ENCODE results near the gene PDLIM7.

The PDLIM7 gene

DNA sequence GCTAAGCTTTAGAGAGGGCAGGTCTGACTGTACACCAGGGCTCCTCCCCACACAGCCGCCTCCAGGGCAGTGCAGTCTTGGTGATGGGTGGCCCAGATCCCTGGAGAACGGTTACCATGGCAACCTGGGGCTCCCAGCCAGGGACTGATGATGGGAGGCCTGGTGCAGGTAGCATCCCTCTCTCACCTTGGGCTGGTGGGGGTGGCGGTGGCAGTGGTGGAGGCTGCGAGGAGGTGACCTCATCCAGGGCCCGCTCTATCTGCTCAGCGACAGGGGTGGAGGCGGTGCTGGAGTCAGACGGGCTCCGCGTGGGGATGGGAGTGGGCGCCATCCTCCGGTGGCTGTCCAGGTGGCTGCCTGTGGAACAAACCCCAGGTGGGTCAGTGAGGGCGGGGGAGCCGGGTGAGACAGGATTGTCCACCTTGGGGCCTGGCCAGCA lies 38.5 kb downstream of the PDLIM7 start:
- DNase-seq (ENCODE audit: low read depth in 1 of 2, low spot score in 1 of 2) = no peak

DNA sequence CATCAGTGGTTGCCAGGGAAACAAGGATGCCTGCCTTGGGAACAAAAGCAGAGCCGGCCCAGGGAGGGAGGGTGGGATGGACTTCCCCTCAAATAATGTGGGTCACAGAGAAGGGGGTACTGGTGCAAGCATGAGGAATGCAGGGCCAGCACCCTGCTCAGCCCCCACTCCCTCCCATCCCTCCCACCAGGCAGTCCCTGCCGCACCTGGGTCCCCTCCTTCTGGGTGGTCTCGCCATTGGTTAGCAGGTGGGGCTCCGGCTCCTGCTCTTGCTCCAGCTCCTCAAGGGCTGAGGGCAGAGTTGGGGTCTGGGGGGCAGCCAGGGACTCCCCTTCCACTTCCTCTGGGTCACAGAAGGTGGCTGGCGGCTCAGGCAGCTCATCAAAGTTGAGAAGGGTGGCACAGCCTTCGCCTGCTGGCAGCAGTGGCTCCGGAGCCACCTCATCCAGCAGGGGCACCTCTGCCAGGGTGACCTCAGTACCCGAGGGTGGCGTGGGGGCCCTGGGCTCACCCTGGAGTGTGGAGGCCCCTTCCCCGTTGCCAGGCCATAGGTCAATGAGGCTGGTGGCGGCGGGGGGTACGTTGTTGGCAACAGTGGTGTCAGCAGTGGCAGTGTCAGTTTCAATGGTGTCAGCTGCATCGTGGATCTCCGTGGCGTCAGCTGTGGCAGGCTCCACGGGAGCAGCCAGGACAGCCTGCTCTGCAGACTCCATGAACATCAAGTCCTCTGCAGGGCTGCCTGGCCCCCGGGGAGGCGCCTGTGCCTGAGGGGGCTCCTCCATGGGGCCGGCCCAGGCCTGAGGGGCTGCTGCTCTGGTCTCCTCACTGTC lies 39.3 kb downstream of the PDLIM7 start:
- DNase-seq (ENCODE audit: low read depth in 1 of 2, low spot score in 1 of 2) = no peak

DNA sequence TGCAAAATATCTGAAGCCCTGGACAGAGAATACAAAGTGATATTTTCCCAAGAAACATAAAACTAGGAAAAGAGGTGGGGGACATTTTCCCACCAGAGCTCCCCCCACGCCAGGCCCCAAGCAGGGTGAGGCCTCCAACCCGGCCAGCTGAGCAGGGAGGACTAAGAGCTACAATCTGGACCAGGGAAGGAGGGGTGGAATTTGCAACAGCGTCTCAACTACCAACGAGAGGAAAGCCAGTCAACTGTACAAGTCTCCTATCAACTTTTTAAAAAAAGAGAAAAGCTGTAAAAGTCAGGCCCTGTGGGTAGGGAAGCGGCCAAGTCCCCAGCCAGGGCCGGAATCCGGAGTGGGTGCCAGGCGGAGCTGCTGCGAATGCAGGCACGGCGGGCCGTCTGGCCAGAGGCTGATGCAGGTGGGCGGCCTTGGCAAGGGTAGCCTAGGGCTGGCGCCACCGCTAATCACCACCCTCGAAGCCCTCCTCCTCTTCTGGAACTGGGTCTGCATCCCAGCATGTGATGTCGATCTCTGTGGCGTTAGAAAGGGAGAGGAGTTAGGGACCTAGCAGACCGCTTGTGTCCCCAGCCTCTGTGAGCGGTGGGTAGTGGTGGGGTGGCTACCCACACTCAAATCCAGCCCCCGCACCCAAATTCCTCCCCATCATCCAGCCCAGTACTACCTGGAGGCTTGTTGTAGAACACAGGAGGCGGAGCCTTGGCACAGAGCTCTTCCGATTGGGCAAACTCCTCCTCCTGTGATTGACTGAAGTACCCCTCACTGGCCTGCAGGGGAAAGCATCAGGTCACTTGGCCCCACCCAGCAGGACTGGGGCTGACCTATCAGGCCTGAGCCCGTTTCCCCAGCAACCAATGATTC lies 40.2 kb downstream of the PDLIM7 start:
- DNase-seq (ENCODE audit: low read depth in 1 of 2, low spot score in 1 of 2) = no peak

DNA sequence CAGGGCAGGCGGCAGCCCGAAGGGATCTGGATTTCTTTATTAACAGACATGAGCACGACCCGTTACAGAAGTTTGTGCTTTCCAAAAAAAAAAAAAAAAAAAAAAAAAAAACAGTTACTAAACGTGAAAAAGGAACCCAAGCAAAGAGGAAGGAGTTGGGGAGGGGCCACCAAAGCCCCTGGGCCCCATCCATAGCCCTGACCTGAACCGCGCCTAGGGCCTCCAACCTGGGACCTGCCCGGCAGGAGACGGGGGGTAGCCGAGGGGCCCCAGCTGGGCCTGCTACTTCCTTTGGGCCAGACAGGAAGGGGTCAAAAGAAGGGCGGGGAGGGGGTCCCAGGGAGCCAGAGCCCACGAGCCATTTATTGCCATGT lies 40.8 kb downstream of the PDLIM7 start:
- no peak for DNase-seq (ENCODE audit: low read depth in 1 of 2, low spot score in 1 of 2)

DNA sequence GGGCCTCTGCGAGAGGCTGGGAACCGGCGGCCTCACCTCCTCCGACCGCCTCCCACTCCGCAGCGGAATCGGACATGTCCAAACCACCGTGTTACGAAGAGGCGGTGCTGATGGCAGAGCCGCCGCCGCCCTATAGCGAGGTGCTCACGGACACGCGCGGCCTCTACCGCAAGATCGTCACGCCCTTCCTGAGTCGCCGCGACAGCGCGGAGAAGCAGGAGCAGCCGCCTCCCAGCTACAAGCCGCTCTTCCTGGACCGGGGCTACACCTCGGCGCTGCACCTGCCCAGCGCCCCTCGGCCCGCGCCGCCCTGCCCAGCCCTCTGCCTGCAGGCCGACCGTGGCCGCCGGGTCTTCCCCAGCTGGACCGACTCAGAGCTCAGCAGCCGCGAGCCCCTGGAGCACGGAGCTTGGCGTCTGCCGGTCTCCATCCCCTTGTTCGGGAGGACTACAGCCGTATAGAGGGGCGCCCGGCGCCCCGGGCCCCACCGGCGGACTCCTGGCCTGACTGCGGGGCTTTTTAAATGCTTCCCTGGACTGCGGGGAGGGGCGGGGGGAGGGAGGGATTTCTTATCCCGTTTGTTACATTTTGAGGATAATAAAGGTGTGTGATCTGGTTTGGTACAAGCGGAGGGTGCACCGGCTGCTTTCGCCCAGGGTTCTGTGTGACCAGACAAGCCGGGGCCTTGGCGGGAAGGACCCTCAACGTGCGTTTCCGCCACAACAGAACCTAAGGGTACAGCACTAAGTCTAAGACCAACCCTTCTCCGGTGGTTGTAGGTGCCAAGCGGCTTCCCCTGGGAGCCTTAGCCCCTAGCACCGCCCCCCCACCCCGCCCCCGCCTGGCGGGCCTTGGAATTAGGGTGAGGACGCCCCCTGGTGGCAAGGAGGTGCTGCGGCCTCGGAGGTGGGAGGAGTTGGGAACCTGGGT lies 41.5 kb downstream of the PDLIM7 start:
- DNase-seq (ENCODE audit: low read depth in 1 of 2, low spot score in 1 of 2) = peak; percentile 93 to 98

DNA sequence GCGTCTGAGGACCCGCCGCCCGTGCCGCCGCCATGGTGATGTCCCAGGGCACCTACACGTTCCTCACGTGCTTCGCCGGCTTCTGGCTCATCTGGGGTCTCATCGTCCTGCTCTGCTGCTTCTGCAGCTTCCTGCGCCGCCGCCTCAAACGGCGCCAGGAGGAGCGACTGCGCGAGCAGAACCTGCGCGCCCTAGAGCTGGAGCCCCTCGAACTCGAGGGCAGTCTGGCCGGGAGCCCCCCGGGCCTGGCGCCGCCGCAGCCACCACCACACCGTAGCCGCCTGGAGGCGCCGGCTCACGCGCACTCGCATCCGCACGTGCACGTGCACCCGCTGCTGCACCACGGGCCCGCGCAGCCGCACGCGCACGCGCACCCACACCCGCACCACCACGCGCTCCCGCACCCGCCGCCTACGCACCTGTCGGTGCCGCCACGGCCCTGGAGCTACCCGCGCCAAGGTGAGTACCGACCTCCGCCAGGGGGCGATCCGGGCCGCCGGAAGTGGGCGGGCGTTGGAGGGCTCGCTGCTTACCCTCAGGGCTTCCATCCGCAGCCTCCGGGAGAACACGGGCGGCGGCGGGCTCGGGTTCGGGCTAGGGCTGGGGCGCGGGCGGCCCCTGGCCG lies 42.3 kb downstream of the PDLIM7 start:
- DNase-seq (ENCODE audit: low read depth in 1 of 2, low spot score in 1 of 2) = peak; percentile 81 to 91

DNA sequence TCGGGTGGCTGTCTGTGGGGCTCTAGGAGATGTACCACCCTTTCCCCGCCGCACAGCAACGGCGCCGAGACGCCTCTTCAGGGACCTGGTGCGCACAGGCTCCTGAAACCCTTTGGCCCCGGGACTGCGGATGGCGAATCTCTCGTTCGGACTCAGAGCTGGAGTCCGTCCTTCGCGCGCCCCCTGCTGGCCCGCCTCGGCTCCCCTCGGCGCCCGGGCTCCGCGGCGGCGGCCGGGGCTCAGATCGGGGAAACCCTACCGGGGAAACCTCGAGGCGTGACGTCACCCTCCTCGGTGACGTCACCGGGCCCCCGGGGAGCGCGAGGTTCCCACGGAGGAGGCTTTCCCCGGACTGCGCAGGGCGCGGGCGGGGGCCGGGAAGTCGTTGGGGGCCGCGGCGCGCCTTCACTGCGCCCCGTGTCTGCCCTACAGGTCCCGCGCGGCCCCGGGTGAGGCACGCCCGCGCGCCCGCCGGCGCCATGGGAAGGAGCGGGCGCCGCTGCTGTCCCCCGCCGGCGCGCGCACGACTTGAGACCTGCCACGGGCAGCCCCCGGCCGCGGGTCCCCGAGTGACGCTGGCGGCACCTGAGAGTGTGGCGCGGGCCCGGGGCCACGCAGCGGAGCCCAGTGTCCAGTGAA lies 42.9 kb downstream of the PDLIM7 start:
- DNase-seq (ENCODE audit: low read depth in 1 of 2, low spot score in 1 of 2) = peak; percentile 88 to 96

DNA sequence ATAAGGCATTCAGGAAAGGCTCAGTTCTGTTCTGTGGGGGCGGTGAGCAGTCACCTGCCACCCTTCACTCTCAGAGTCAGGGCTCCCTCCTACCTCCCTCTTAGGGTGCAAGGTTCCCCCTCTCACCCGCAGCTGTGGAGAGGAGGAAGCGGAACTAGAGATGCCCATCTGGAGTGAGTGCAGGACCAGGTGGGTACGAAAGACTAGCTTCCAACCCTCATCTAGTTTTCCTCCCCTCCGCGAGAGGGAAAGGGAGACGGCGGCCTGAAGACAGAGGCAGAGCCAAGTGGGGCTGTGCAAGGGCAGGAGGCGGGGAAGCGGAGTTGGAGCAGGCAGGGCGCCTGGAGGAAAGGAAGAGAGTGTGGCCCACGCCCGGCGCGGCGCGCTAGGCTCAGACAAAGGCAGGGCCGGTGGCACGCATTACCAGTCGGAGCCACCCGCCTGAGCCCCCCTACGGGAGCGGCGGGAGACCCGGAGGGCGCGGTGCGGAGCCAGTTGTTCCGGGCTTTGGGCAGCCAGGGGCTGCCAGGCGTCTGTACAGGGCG lies 43.5 kb downstream of the PDLIM7 start:
- no peak for DNase-seq (ENCODE audit: low read depth in 1 of 2, low spot score in 1 of 2)

DNA sequence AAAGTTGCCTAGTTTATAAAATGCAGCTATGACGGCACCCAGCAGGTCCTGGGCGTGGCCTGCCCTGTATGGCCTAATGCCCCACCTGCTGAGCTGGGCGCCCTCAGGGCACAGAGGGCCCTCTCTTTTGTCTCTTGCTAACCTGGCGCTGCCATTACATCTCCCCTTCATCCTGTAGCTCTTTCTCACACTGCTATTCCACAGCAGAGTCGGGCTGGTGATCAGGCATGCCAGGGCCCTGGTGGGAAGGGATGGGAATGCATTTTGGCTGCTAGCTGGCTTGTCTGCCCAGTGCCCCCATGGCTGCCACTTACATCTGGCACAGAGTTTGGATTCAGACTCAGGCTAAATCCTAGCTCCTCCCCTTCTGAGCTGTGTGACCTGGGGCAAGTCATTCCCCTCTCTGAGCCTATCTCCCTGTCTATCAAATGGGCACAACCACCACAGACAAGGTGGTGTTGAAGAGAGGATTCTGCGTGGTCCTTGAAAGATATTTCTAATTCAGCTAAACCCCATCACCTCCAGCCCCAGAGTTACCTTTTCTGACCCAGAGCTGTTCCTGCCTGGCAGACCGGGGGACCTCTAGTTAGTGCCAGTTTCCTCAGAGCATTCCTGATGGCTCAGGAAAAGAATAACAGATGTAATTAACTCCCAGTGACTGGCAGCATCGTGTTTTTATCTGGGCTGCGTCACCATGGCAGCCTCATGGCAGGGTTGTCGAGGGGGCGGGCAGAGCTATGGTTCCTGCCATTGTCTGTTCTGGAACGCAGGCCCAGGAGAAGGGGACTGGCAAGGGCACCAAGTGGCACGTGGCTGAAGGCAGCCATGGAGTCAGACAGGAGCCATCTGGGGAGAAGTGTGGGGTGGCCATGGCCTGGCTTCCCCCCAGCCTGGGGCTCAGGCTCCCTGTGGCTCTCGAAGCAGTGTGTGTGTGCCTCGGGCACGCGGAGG lies 44.4 kb downstream of the PDLIM7 start:
- no peak for DNase-seq (ENCODE audit: low read depth in 1 of 2, low spot score in 1 of 2)

DNA sequence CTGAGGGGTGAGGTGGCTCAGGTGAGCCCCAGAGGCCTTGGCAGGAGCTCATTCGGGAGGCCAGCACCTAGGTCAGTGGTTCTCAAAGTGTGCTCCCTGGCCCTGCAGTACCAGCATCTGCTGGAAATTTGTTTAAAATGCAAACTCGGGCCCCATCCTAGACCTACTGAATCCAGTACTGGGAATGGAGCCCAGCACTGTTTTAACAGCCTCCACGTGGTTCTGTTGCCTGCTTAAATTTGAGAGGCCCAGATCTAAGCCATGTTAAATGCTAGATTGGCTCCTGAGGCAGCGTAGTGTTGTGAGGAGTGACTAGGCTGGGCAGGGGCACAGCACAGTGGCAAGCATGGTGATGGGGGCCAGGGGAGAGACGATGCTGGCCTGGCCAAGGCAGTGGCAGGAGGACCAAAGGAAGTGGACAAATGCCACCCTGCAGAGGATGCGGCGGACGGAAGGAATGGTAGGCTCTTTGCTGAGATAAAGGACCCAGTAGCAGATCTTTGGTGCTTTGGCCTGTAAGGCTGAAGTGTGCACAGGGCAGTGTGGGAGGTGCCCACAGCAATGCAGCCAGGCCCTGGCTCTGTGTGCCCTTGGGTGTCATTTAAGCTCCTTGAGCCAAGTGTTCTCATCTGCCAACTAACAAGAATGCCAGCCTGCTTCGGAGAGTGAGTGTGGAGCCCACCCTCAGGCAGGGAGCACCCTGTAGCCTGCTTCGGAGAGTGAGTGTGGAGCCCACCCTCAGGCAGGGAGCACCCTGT lies 46.6 kb downstream of the PDLIM7 start:
- DNase-seq (ENCODE audit: low read depth in 1 of 2, low spot score in 1 of 2) = no peak

DNA sequence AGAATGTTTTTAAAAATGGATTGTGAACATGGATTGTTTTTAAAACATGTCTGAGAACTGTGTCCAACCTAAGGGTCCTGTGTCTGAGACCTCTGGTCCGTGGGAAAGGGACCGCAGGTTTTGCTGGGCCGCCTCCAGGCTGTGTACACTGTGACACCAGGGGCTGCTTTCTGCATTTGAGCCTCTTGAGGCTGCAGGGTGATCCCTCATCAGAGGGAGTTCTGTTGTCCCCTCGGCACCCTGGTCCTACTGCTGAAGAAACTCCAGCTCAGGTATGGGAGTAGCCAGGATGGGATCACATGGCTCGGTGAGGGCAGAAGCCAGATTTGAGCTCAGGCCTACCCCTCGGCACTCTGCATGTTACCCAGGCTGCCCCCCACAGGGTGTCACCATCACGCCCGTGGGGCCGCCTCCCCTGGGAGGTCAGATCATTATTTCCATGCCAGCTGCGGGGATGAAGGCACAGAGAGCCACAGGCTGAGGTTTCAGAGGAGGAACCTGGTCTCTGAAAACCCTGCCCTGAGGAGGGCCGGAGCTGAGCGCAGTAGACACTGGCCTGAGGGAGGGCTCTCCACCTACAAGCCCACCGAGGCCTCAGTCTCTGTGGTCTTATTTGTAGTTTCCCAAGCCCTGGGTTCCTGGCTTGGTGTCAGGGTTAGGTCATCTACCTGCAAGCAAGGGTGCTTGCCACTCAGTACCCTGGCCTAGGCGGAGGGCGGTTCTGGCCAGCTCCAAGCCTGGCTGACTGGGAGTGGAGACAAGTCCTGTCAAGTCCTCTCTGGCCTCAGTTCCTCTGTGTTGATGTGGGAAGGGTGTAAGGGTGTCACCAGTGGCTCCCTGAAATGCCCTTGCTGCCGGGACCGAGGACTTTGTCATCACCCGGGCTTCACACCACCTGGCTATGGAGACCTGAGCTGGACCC lies 48.0 kb downstream of the PDLIM7 start:
- no peak for DNase-seq (ENCODE audit: low read depth in 1 of 2, low spot score in 1 of 2)

DNA sequence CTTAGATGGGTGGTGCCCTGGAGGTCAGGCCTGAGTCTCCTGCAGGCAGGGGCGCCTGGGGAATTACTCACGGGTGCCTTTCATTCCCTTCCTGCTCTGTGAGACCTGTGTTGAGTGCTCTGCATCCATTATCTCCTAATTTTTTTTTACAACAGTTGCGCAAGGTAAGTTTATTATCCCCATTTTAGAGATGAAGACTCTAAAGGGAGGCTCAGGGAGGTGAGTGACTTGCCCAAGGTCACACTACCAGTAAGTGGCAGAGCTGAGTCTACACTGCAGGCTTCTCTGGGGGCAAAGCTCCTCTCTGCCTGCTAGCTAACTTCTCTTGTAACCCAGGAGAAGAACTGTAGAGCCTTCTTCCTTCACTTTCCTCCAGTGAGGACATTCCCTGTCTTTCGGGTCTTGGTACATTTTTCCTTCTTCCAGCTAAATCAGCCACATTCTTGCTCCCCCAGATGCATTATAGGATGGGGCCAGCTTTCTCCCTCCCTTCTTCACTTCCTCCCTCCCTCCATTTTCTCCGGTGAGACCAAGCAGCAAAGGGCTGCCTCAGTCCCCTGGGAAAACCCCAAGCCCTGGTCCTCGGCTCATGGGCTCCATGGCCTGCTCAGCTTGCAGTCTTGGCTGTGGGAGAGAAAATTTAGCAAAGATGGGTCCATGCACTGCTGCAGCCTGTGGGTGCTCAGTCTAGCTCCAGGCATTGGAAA lies 49.0 kb downstream of the PDLIM7 start:
- no peak for DNase-seq (ENCODE audit: low read depth in 1 of 2, low spot score in 1 of 2)

DNA sequence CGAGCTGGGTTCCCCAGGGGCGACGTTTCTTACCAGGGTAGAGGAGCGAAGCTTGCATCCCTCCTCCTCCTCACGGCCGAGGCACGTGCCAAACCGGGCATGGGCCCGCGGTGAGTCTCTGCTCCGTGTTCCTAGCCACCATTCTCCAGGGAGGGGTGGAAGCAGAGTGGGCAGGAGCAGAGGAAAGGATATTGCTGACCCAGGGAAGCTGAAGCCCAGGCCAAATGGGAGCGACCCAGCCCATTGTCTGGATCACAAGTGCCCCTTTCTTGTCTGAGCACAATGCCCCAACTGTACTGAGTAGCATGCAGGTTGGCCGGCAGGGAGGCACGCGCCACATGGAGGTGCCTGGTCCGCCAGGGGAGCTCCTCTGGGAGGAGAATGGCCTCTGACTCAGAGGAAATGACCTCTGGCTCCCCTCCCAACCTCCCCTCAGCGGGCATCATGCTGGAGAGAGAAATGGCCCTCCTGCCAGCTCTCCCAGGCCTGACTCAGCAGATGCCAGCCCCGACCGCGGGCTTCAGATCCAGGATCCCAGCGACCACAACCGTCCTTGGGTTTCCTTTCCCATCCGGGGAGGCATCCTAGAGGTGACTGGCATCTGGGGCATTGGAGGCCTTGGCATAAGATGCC lies 49.7 kb downstream of the PDLIM7 start:
- no peak for DNase-seq (ENCODE audit: low read depth in 1 of 2, low spot score in 1 of 2)

DNA sequence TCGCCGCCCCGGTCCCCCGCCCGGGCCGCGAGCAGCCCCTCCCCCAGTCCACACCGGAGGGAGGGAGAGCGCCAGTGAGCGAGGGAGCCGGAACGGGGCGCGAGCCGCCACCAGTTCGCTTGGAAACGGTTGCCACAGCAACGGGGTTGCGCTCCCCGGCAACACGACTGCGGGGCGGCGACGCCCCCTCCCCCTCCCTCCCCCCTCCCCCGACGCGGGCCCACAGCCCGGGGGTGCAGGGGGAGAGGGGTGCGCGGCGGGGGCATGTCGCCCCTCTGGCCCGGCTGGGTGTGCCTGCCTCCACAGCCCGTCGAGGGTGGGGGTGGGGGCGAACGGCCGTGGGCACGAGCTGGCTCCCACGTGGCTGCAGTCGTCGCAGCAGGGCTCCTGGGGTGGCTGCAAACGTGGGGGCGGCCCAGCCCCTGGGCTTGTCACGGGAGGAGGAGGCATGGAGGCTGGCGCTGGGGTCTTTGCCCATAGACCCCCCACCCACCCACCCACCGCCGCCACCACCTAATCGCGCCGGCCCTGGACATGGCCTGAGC lies 50.3 kb downstream of the PDLIM7 start:
- DNase-seq (ENCODE audit: low read depth in 1 of 2, low spot score in 1 of 2) = peak; percentile 44 to 69

DNA sequence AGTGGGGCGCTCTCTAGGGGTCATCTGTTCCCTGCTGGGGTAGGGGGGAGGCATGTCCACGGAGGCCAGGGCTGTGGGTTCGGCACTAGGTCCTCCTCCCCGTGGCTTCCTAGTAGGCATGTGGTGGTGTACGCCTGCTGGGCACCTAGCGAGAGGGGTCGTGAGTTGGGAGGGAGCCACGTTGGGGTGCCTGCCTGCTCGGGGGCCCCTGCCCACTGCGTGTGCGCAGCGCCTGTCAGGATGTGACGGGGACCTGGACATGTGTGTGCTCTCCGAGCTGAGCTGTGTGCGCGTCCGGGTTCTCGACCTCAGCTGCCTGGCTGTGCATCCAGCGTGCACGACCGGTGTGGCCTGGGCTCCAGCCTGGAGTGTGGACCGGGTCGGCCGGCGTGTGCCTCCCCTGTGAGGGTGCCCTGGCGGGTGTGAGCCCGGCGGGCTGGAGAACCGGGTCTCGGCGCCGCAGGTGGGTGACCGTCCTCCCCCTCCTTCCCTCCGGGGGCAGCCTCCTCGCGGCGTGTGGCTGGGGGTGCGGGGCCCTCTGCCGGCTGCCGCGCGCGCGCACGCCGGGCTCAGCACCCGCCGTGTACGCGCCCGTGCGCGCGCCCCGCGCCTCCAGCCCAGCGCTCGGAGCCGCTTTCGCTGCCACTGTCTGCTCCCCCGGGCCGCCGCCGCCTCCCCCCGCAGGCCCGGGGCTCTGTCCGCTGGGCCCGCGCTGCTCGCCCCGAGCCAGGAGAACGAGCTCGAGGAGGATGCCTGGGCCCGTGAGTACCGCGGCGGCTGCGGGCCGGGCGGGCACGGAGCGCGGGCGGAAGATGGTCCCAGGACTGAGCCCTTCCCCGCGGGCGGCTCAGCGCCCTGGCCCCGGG lies 51.0 kb downstream of the PDLIM7 start, which contains the start of gene PRR7:
Gene PRR7, plus strand, starts transcription at position 615 of the 866 bp plus-strand sequence. CDS start 8,254 bp downstream, outside the sequence.
- DNase-seq (ENCODE audit: low read depth in 1 of 2, low spot score in 1 of 2) = peak; percentile 39 to 67

All from activated T-helper 1 cell treated with anti-CD3 and anti-CD28 coated beads, Interleukin-2, amount 50 U/mL, for 16 hours (primary cell).